WTC11 (cell line): ENCODE measurements around the gene CIZ1. TPM values are rescaled to one million over a fixed set of nuclear protein-coding genes. Genes with fewer than 3 reads are reported as not detected.

Source experiments
- ATAC-seq: fragments of 200-7000 bp; cut with Tn5 transposase; 2 replicates; pipeline ENCODE4 v1.10.0; 2021; ENCODE audit warnings: mild to moderate bottlenecking, moderate library complexity
- CTCF ChIA-PET: fragments of 300-600 bp; sonication (Branson Sonifier 250); formaldehyde crosslinking; loops from one replicate; lab custom pipeline; 2021; ENCODE audit warnings: antibody characterized with exemption; lab: Charles Lee
- POLR2A ChIA-PET: fragments of 350-600 bp; sonication (Branson Sonifier 250); formaldehyde crosslinking; loops from one replicate; lab custom pipeline; 2021; ENCODE audit warnings: antibody characterized with exemption; lab: Charles Lee
- DNase-seq: peaks from one replicate; pipeline ENCODE4 v3.0.0; 2021; ENCODE audit warnings: low spot score
- H3K27ac Mint-ChIP-seq: 2 replicates; pipeline ENCODE4 v1.8.0; 2021; ENCODE audit warnings: mixed read lengths
- H3K27me3 Mint-ChIP-seq: 2 replicates; pipeline ENCODE4 v1.8.0; 2021; ENCODE audit warnings: low read depth, mild to moderate bottlenecking, moderate library complexity, mixed read lengths
- H3K36me3 Mint-ChIP-seq: 2 replicates; pipeline ENCODE4 v1.8.0; 2021; ENCODE audit warnings: mixed read lengths
- H3K4me1 Mint-ChIP-seq: 2 replicates; pipeline ENCODE4 v1.8.0; 2022; ENCODE audit warnings: mixed read lengths
- H3K4me3 Mint-ChIP-seq: 2 replicates; pipeline ENCODE4 v1.8.0; 2021; ENCODE audit warnings: mild to moderate bottlenecking, moderate library complexity, mixed read lengths
- H3K9me3 Mint-ChIP-seq: 2 replicates; pipeline ENCODE4 v1.8.0; 2021; ENCODE audit warnings: mixed read lengths
- CBFB ChIP-seq: sonication (generic); formaldehyde crosslinking; IDR thresholded peaks from 2 replicates; pipeline ENCODE4 v1.8.1; 2022; ENCODE audit warnings: mild to moderate bottlenecking, low read depth, missing genetic modification reagents
- CREB1 ChIP-seq: sonication (generic); formaldehyde crosslinking; IDR thresholded peaks from 2 replicates; pipeline ENCODE4 v1.8.0; 2023; ENCODE audit warnings: mild to moderate bottlenecking, missing genetic modification reagents
- ESRRA ChIP-seq: sonication (generic); formaldehyde crosslinking; IDR thresholded peaks from 2 replicates; pipeline ENCODE4 v1.8.1; 2022; ENCODE audit warnings: mild to moderate bottlenecking, missing genetic modification reagents, borderline replicate concordance
- FOXJ3 ChIP-seq: sonication (generic); formaldehyde crosslinking; IDR thresholded peaks from 2 replicates; pipeline ENCODE4 v1.9.0; 2021; ENCODE audit warnings: missing genetic modification reagents, mild to moderate bottlenecking, borderline replicate concordance
- FOXK1 ChIP-seq: sonication (generic); formaldehyde crosslinking; IDR thresholded peaks from 2 replicates; pipeline ENCODE4 v1.8.0; 2022; ENCODE audit warnings: mild to moderate bottlenecking, moderate library complexity, missing genetic modification reagents
- IRF2 ChIP-seq: sonication (generic); formaldehyde crosslinking; IDR thresholded peaks from 2 replicates; pipeline ENCODE4 v1.8.0; 2022; ENCODE audit warnings: low read depth, missing genetic modification reagents, borderline replicate concordance
- PRDM15 ChIP-seq: sonication (generic); formaldehyde crosslinking; IDR thresholded peaks from 2 replicates; pipeline ENCODE4 v1.8.0; 2022; ENCODE audit warnings: missing genetic modification reagents
- ZNF219 ChIP-seq: sonication (generic); formaldehyde crosslinking; IDR thresholded peaks from 2 replicates; pipeline ENCODE4 v1.8.0; 2023; ENCODE audit warnings: missing genetic modification reagents, mild to moderate bottlenecking, borderline replicate concordance
- ZNF263 ChIP-seq: sonication (generic); formaldehyde crosslinking; IDR thresholded peaks from 2 replicates; pipeline ENCODE4 v1.8.1; 2022; ENCODE audit warnings: low read depth, mild to moderate bottlenecking, moderate library complexity, missing genetic modification reagents
- ZNF396 ChIP-seq: fragments of 250-450 bp; sonication (Bioruptor Pico); IDR thresholded peaks from 2 replicates; pipeline ENCODE4 v1.8.0; 2021; ENCODE audit warnings: mild to moderate bottlenecking, moderate library complexity, borderline replicate concordance
- ZNF671 ChIP-seq: fragments of 250-450 bp; sonication (Bioruptor Pico); IDR thresholded peaks from 2 replicates; pipeline ENCODE4 v1.8.0; 2021; ENCODE audit warnings: mild to moderate bottlenecking
- total RNA-seq: library from RNA; stranded (reverse); gene quantifications from 3 replicates; pipeline ENCODE4 v1.2.3, GENCODE V29; 2021
- TF ChIP-seq, protein P1 (sequence below): sonication (generic); formaldehyde crosslinking; IDR thresholded peaks from 2 replicates; pipeline ENCODE4 v1.8.0; 2022; ENCODE audit warnings: mild to moderate bottlenecking, missing genetic modification reagents
- TF ChIP-seq, protein P2 (sequence below): sonication (generic); formaldehyde crosslinking; IDR thresholded peaks from 2 replicates; pipeline ENCODE4 v1.8.1; 2022; ENCODE audit warnings: mild to moderate bottlenecking, missing genetic modification reagents, moderate library complexity, borderline replicate concordance
- TF ChIP-seq, protein P3 (sequence below): fragments of 250-450 bp; sonication (Bioruptor Pico); IDR thresholded peaks from 2 replicates; pipeline ENCODE4 v1.9.0; 2021; ENCODE audit warnings: mild to moderate bottlenecking

The CIZ1 gene
- total RNA-seq, 1 experiment from 2014 or later, result 90.2 TPM

GRCh38 chr9:128180001-128180400 is 11.4 kb downstream of the CIZ1 start (continued):
- TF ChIP-seq, protein P1, sequence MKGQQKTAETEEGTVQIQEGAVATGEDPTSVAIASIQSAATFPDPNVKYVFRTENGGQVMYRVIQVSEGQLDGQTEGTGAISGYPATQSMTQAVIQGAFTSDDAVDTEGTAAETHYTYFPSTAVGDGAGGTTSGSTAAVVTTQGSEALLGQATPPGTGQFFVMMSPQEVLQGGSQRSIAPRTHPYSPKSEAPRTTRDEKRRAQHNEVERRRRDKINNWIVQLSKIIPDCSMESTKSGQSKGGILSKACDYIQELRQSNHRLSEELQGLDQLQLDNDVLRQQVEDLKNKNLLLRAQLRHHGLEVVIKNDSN (CRISPR knock-in tag), result no peak
- TF ChIP-seq ZNF263 (CRISPR knock-in tag), result no peak
- no peak for TF ChIP-seq FOXK1 (CRISPR knock-in tag)
- no peak for TF ChIP-seq ZNF671
- TF ChIP-seq CBFB, result no peak
- TF ChIP-seq, protein P2, sequence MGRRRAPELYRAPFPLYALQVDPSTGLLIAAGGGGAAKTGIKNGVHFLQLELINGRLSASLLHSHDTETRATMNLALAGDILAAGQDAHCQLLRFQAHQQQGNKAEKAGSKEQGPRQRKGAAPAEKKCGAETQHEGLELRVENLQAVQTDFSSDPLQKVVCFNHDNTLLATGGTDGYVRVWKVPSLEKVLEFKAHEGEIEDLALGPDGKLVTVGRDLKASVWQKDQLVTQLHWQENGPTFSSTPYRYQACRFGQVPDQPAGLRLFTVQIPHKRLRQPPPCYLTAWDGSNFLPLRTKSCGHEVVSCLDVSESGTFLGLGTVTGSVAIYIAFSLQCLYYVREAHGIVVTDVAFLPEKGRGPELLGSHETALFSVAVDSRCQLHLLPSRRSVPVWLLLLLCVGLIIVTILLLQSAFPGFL (CRISPR knock-in tag), result no peak
- TF ChIP-seq CREB1, result no peak

GRCh38 chr9:128178806-128179431 is 12.5 kb downstream of the CIZ1 start:
- no peak for ATAC-seq

More at GRCh38 chr9:128178806-128179431, 12.5 kb downstream of the CIZ1 start:
- ChIA-PET POLR2A (no interaction called here), CTCF (interaction anchor here (1.2 to 1.4 kb wide), 2 partner anchors 54 to 61 kb away, joined by 3 to 5 read pairs; no protein-coding TSS in a partner anchor)
- Mint-ChIP-seq H3K4me3 (no peak overlapping the region), H3K27ac (no peak overlapping the region), H3K9me3 (no peaks in the 10 kb centered on the region), H3K27me3 (no peaks in the 10 kb centered on the region), H3K36me3 (peaks cover 29% of the 10 kb centered on the region), H3K4me1 (no peaks in the 10 kb centered on the region)
- TF ChIP-seq, protein P3, sequence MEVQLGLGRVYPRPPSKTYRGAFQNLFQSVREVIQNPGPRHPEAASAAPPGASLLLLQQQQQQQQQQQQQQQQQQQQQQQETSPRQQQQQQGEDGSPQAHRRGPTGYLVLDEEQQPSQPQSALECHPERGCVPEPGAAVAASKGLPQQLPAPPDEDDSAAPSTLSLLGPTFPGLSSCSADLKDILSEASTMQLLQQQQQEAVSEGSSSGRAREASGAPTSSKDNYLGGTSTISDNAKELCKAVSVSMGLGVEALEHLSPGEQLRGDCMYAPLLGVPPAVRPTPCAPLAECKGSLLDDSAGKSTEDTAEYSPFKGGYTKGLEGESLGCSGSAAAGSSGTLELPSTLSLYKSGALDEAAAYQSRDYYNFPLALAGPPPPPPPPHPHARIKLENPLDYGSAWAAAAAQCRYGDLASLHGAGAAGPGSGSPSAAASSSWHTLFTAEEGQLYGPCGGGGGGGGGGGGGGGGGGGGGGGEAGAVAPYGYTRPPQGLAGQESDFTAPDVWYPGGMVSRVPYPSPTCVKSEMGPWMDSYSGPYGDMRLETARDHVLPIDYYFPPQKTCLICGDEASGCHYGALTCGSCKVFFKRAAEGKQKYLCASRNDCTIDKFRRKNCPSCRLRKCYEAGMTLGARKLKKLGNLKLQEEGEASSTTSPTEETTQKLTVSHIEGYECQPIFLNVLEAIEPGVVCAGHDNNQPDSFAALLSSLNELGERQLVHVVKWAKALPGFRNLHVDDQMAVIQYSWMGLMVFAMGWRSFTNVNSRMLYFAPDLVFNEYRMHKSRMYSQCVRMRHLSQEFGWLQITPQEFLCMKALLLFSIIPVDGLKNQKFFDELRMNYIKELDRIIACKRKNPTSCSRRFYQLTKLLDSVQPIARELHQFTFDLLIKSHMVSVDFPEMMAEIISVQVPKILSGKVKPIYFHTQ (CRISPR knock-in tag), result no peak
- no peak for TF ChIP-seq PRDM15 (CRISPR knock-in tag)
- TF ChIP-seq FOXJ3, result no peak
- no peak for TF ChIP-seq ZNF219 (CRISPR knock-in tag)
- no peak for TF ChIP-seq ZNF396 (CRISPR knock-in tag)
- no peak for TF ChIP-seq ESRRA (CRISPR knock-in tag)
- TF ChIP-seq IRF2, result no peak
- no peak for DNase-seq
